Measurements from ENCODE around the gene SYCP1.
A peak's percentile ranks its signal among the peaks of the same experiment; 100 is the strongest.

SYCP1 gene

GRCh38 chr1:114976891-114977290, 122.2 kb downstream of the SYCP1 start:
- TF ChIP-seq SUZ12 (IDR thresholded peaks at IDR 0.05; ENCODE audit: extremely low read depth, insufficient read depth, insufficient read length) (no peak), ZNF274 (IDR thresholded peaks at IDR 0.05; ENCODE audit: low read depth, low read length) (no peak), YY1 (IDR thresholded peaks at IDR 0.05; ENCODE audit: insufficient read depth, insufficient read length) (no peak)

DNA sequence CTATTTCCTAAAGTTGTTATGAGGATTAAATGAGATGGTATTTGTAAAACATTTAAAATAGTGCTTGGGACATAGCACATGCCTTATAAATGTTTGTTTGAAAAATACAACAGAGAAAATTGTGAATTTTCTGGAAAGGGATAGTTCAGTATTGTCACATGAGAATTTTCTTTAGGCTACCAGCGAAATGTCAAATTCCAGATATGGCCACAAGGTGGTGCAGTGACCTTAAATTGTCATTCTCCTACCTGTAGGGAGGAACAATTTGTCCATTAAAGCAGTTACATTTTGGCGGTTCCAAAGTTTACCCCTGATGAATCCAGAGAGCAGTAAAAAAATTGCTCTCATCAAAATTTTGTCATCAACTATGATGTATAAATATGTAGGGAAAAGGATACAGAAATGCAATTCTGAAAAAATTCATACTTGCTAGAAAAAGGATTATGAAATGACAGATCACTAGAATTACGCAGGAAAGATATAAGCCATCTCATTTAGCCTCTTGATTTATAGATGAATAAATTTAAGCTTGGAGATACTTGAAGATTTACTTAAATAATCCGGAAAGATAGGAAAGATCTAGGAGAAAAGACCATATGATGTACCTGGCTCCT, 124.7 kb downstream of the SYCP1 start:
- no peaks in the 10 kb centered on the region for H3K9me3 ChIP-seq (ENCODE audit: insufficient read depth, low read length)
- no peak overlapping the region for H3K4me3 ChIP-seq (ENCODE audit: insufficient read length, low read depth)
- TF ChIP-seq SUZ12 (IDR thresholded peaks at IDR 0.05; ENCODE audit: extremely low read depth, insufficient read depth, insufficient read length) (no peak), YY1 (IDR thresholded peaks at IDR 0.05; ENCODE audit: insufficient read depth, insufficient read length) (no peak), ZNF274 (IDR thresholded peaks at IDR 0.05; ENCODE audit: low read depth, low read length) (no peak)
- H3K27me3 ChIP-seq (ENCODE audit: insufficient read depth, insufficient read length): no peaks in the 10 kb centered on the region
- no peak overlapping the region for H3K9ac ChIP-seq (ENCODE audit: insufficient read length, low read depth)
- peak; percentile 63 for DNase-seq (ENCODE audit: low read depth, low spot score)
- H3K36me3 ChIP-seq (ENCODE audit: insufficient read depth, insufficient read length, low read length): no peaks in the 10 kb centered on the region
- no peaks in the 10 kb centered on the region for H3K4me1 ChIP-seq (ENCODE audit: insufficient read depth, insufficient read length)

More at GRCh38 chr1:114976891-114977290, 122.2 kb downstream of the SYCP1 start:
- Histone ChIP-seq H3K9me3 (ENCODE audit: insufficient read depth, low read length) (no peaks in the 10 kb centered on the region), H3K27me3 (ENCODE audit: insufficient read depth, insufficient read length) (no peaks in the 10 kb centered on the region), H3K4me1 (ENCODE audit: insufficient read depth, insufficient read length) (no peaks in the 10 kb centered on the region), H3K4me3 (ENCODE audit: insufficient read length, low read depth) (no peak overlapping the region), H3K36me3 (ENCODE audit: insufficient read depth, insufficient read length, low read length) (no peaks in the 10 kb centered on the region), H3K9ac (ENCODE audit: insufficient read length, low read depth) (no peak overlapping the region)
- DNase-seq (ENCODE audit: low read depth, low spot score): no peak

- no peak for TF ChIP-seq SUZ12 (IDR thresholded peaks at IDR 0.05; ENCODE audit: extremely low read depth, insufficient read depth, insufficient read length)
- TF ChIP-seq YY1 (IDR thresholded peaks at IDR 0.05; ENCODE audit: insufficient read depth, insufficient read length): no peak
- no peak for TF ChIP-seq ZNF274 (IDR thresholded peaks at IDR 0.05; ENCODE audit: low read depth, low read length)
- Histone ChIP-seq H3K9ac (ENCODE audit: insufficient read length, low read depth) (no peak overlapping the region), H3K36me3 (ENCODE audit: insufficient read depth, insufficient read length, low read length) (no peaks in the 10 kb centered on the region), H3K4me1 (ENCODE audit: insufficient read depth, insufficient read length) (no peaks in the 10 kb centered on the region), H3K4me3 (ENCODE audit: insufficient read length, low read depth) (no peak overlapping the region), H3K27me3 (ENCODE audit: insufficient read depth, insufficient read length) (no peaks in the 10 kb centered on the region), H3K9me3 (ENCODE audit: insufficient read depth, low read length) (peaks cover 4% of the 10 kb centered on the region)
- DNase-seq (ENCODE audit: low read depth, low spot score): no peak
Observed at GRCh38 chr1:114982251-114982650, 127.6 kb downstream of the SYCP1 start.

DNA sequence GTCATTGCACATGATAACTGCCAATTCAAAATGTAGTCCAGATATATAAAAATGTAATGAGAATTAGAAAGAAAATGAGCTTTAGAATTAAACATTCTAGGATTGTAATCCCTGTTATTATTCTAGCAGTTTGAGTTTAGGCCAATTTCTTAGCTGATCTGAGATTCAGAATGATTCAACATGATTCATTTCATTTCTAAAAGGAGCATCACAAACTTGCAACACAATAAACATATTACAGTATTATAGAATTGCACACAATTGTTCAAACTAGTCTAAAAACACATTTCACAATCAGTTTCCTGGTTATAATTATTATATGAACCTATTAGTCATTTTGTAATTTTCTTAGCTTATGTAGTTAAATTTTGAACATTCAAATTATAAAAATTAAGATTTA, 131.6 kb downstream of the SYCP1 start:
- Histone ChIP-seq H3K4me3 (ENCODE audit: insufficient read length, low read depth) (no peak overlapping the region), H3K9ac (ENCODE audit: insufficient read length, low read depth) (no peak overlapping the region), H3K27me3 (ENCODE audit: insufficient read depth, insufficient read length) (no peaks in the 10 kb centered on the region), H3K4me1 (ENCODE audit: insufficient read depth, insufficient read length) (no peaks in the 10 kb centered on the region), H3K9me3 (ENCODE audit: insufficient read depth, low read length) (peaks cover 22% of the 10 kb centered on the region), H3K36me3 (ENCODE audit: insufficient read depth, insufficient read length, low read length) (no peaks in the 10 kb centered on the region)
- no peak for TF ChIP-seq YY1 (IDR thresholded peaks at IDR 0.05; ENCODE audit: insufficient read depth, insufficient read length)
- no peak for TF ChIP-seq SUZ12 (IDR thresholded peaks at IDR 0.05; ENCODE audit: extremely low read depth, insufficient read depth, insufficient read length)
- no peak for TF ChIP-seq ZNF274 (IDR thresholded peaks at IDR 0.05; ENCODE audit: low read depth, low read length)
- no peak for DNase-seq (ENCODE audit: low read depth, low spot score)

DNA sequence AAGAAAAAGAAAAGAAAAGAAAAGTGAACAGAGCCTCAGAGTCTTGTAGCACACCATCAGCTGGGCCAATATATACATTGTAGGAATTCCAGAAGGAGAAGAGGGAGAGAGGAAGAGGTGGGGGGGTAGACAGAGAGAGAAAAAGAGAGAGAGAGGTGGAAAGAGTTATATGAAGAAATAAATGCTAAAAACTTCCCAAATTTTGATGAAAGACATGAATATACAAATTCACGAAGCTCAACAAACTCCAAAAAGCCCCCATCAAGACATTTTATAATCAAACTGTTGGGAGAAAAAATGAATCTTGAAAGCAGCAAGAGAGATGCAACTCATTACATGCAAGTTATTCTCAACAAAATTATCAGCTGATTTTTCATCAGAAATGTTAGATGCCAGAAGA, 133.4 kb downstream of the SYCP1 start:
- no peaks in the 10 kb centered on the region for H3K27me3 ChIP-seq (ENCODE audit: insufficient read depth, insufficient read length)
- no peaks in the 10 kb centered on the region for H3K36me3 ChIP-seq (ENCODE audit: insufficient read depth, insufficient read length, low read length)
- H3K4me3 ChIP-seq (ENCODE audit: insufficient read length, low read depth): no peak overlapping the region
- no peak for DNase-seq (ENCODE audit: low read depth, low spot score)
- no peak overlapping the region for H3K9ac ChIP-seq (ENCODE audit: insufficient read length, low read depth)
- H3K4me1 ChIP-seq (ENCODE audit: insufficient read depth, insufficient read length): no peaks in the 10 kb centered on the region
- peaks cover 22% of the 10 kb centered on the region for H3K9me3 ChIP-seq (ENCODE audit: insufficient read depth, low read length)
- TF ChIP-seq ZNF274 (IDR thresholded peaks at IDR 0.05; ENCODE audit: low read depth, low read length): no peak
- no peak for TF ChIP-seq YY1 (IDR thresholded peaks at IDR 0.05; ENCODE audit: insufficient read depth, insufficient read length)
- no peak for TF ChIP-seq SUZ12 (IDR thresholded peaks at IDR 0.05; ENCODE audit: extremely low read depth, insufficient read depth, insufficient read length)

- Histone ChIP-seq H3K27me3 (ENCODE audit: insufficient read depth, insufficient read length) (no peaks in the 10 kb centered on the region), H3K9ac (ENCODE audit: insufficient read length, low read depth) (no peak overlapping the region), H3K4me1 (ENCODE audit: insufficient read depth, insufficient read length) (no peaks in the 10 kb centered on the region), H3K4me3 (ENCODE audit: insufficient read length, low read depth) (no peak overlapping the region), H3K9me3 (ENCODE audit: insufficient read depth, low read length) (no peaks in the 10 kb centered on the region), H3K36me3 (ENCODE audit: insufficient read depth, insufficient read length, low read length) (no peaks in the 10 kb centered on the region)
- TF ChIP-seq ZNF274 (IDR thresholded peaks at IDR 0.05; ENCODE audit: low read depth, low read length) (no peak), YY1 (IDR thresholded peaks at IDR 0.05; ENCODE audit: insufficient read depth, insufficient read length) (no peak), SUZ12 (IDR thresholded peaks at IDR 0.05; ENCODE audit: extremely low read depth, insufficient read depth, insufficient read length) (no peak)
- DNase-seq (ENCODE audit: low read depth, low spot score): no peak
Observed at GRCh38 chr1:114997510-114998289, 143.0 kb downstream of the SYCP1 start.

GRCh38 chr1:115006191-115006590, 151.5 kb downstream of the SYCP1 start:
- Histone ChIP-seq H3K4me1 (ENCODE audit: insufficient read depth, insufficient read length) (no peaks in the 10 kb centered on the region), H3K9ac (ENCODE audit: insufficient read length, low read depth) (no peak overlapping the region), H3K27me3 (ENCODE audit: insufficient read depth, insufficient read length) (no peaks in the 10 kb centered on the region), H3K9me3 (ENCODE audit: insufficient read depth, low read length) (peaks cover 6% of the 10 kb centered on the region; the same call in 1 of the 2 replicates), H3K4me3 (ENCODE audit: insufficient read length, low read depth) (no peak overlapping the region), H3K36me3 (ENCODE audit: insufficient read depth, insufficient read length, low read length) (no peaks in the 10 kb centered on the region)
- DNase-seq (ENCODE audit: low read depth, low spot score): no peak
- no peak for TF ChIP-seq YY1 (IDR thresholded peaks at IDR 0.05; ENCODE audit: insufficient read depth, insufficient read length)
- TF ChIP-seq SUZ12 (IDR thresholded peaks at IDR 0.05; ENCODE audit: extremely low read depth, insufficient read depth, insufficient read length): no peak
- no peak for TF ChIP-seq ZNF274 (IDR thresholded peaks at IDR 0.05; ENCODE audit: low read depth, low read length)
